HG02840 (cell line): ENCODE results near the gene TMEM14A.

ENCODE experiments used
- ATAC-seq: cut with Tn5 transposase; IDR thresholded peaks from one replicate; pipeline ENCODE4 v1.9.1; 2021; ENCODE audit warnings: mild to moderate bottlenecking, moderate library complexity, moderate number of reproducible peaks; ENCODE audit not compliant: unreplicated experiment, low FRiP score

Gene TMEM14A

GRCh38 chr6:52670502-52671409 lies at the start of gene TMEM14A:
TMEM14A (plus strand) TSS chr6:52671113; CDS start chr6:52677103, 5,990 bp downstream.
- peak; percentile 98 for ATAC-seq

- no peak for ATAC-seq
Observed at GRCh38 chr6:52621631-52622030, 49.3 kb upstream of the TMEM14A start.

GRCh38 chr6:52622810-52623209 lies 48.1 kb upstream of the TMEM14A start:
- no peak for ATAC-seq

- ATAC-seq: no peak
Observed at GRCh38 chr6:52632011-52632410, 38.9 kb upstream of the TMEM14A start.

GRCh38 chr6:52634211-52634610 lies 36.7 kb upstream of the TMEM14A start:
- no peak for ATAC-seq

- ATAC-seq: no peak
Observed at GRCh38 chr6:52635049-52635577, 35.8 kb upstream of the TMEM14A start.

- ATAC-seq: no peak
Observed at GRCh38 chr6:52636830-52637229, 34.1 kb upstream of the TMEM14A start.

- ATAC-seq: no peak
Observed at GRCh38 chr6:52639493-52639892, 31.4 kb upstream of the TMEM14A start.

- ATAC-seq: no peak
Observed at GRCh38 chr6:52640170-52640569, 30.7 kb upstream of the TMEM14A start.

GRCh38 chr6:52640916-52641315 lies 30.0 kb upstream of the TMEM14A start:
- no peak for ATAC-seq

GRCh38 chr6:52641388-52641787 lies 29.5 kb upstream of the TMEM14A start:
- ATAC-seq: no peak

- ATAC-seq: no peak
Observed at GRCh38 chr6:52641826-52642225, 29.1 kb upstream of the TMEM14A start.

GRCh38 chr6:52642368-52642767 lies 28.5 kb upstream of the TMEM14A start:
- no peak for ATAC-seq

- no peak for ATAC-seq
Observed at GRCh38 chr6:52643158-52643557, 27.8 kb upstream of the TMEM14A start.

GRCh38 chr6:52644253-52644652 lies 26.7 kb upstream of the TMEM14A start:
- ATAC-seq: no peak

GRCh38 chr6:52645976-52646375 lies 24.9 kb upstream of the TMEM14A start:
- ATAC-seq: no peak

GRCh38 chr6:52647199-52647598 lies 23.7 kb upstream of the TMEM14A start:
- no peak for ATAC-seq

GRCh38 chr6:52649536-52650160 lies 21.3 kb upstream of the TMEM14A start:
- no peak for ATAC-seq

GRCh38 chr6:52650941-52651340 lies 20.0 kb upstream of the TMEM14A start:
- ATAC-seq: no peak

- ATAC-seq: no peak
Observed at GRCh38 chr6:52653151-52653550, 17.8 kb upstream of the TMEM14A start.

GRCh38 chr6:52654007-52654406 lies 16.9 kb upstream of the TMEM14A start:
- no peak for ATAC-seq

GRCh38 chr6:52654592-52654991 lies 16.3 kb upstream of the TMEM14A start:
- no peak for ATAC-seq
